AG04449 (cell line): ENCODE measurements around the gene STK11.

Experiments used
- CTCF ChIA-PET: fragments of 350-600 bp; formaldehyde crosslinking; extraction: SDS; loops from one replicate; lab custom pipeline; 2021; ENCODE audit warnings: antibody characterized with exemption; lab: Yijun Ruan, JAX
- POLR2A ChIA-PET: fragments of 400-600, 350-600 bp; formaldehyde crosslinking; extraction: SDS; loops from one replicate; lab custom pipeline; 2020; ENCODE audit warnings: antibody characterized with exemption, inconsistent platforms; lab: Yijun Ruan, JAX
- DNase-seq: peaks from one replicate; pipeline ENCODE4 v3.0.0-alpha.2; 2010; ENCODE audit warnings: low read depth, low spot score
- H3K4me3 ChIP-seq: 2 replicates; pipeline ENCODE4 v1.5.1; 2011; ENCODE audit warnings: low read depth, mild to moderate bottlenecking, control low read depth, low read length
- TF ChIP-seq, protein P1 (sequence below): IDR thresholded peaks from one replicate; pipeline ENCODE4 v1.5.1; 2011; ENCODE audit warnings: mild to moderate bottlenecking, moderate library complexity, low read length, control low read depth, inconsistent platforms; ENCODE audit not compliant: insufficient read depth; ENCODE audit errors: missing control alignments

Gene STK11

DNA sequence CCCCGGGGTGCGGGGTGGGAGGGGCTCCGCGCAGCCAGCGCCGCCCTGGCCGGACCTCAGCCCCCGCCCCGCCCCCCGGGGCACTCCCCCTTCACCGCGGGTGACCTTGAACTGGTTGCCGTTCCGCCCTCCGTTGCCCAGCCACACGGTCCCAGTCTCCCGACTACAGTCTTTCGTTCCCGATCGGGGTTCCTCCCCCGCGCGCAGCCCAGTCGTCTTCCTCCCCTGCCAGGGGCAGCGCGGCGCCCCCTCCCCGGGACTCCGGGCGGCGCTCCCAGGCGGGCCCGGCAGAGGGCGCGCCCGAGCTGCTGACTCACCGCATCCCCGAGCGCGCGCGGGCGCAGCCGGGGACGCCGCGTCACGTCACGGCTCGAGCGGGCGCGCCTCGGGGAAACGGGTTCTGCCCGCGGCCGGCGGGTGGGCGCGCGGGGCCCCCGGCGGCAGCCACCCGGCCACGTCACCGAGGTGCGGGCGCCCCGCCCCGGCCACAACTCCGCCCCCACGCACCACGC is 43.3 kb downstream of the STK11 start:
- no peak for DNase-seq
- peak overlapping the region; percentile 76 for H3K4me3 ChIP-seq
- TF ChIP-seq, protein P1, sequence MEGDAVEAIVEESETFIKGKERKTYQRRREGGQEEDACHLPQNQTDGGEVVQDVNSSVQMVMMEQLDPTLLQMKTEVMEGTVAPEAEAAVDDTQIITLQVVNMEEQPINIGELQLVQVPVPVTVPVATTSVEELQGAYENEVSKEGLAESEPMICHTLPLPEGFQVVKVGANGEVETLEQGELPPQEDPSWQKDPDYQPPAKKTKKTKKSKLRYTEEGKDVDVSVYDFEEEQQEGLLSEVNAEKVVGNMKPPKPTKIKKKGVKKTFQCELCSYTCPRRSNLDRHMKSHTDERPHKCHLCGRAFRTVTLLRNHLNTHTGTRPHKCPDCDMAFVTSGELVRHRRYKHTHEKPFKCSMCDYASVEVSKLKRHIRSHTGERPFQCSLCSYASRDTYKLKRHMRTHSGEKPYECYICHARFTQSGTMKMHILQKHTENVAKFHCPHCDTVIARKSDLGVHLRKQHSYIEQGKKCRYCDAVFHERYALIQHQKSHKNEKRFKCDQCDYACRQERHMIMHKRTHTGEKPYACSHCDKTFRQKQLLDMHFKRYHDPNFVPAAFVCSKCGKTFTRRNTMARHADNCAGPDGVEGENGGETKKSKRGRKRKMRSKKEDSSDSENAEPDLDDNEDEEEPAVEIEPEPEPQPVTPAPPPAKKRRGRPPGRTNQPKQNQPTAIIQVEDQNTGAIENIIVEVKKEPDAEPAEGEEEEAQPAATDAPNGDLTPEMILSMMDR = peak; percentile 60
- ChIA-PET POLR2A (interaction anchor here (0.6 to 1.0 kb wide), 7 partner anchors 12 to 217 kb away, joined by 3 to 13 read pairs (median 3); partner anchors contain the start of gene CIRBP), CTCF (no interaction called here)

DNA sequence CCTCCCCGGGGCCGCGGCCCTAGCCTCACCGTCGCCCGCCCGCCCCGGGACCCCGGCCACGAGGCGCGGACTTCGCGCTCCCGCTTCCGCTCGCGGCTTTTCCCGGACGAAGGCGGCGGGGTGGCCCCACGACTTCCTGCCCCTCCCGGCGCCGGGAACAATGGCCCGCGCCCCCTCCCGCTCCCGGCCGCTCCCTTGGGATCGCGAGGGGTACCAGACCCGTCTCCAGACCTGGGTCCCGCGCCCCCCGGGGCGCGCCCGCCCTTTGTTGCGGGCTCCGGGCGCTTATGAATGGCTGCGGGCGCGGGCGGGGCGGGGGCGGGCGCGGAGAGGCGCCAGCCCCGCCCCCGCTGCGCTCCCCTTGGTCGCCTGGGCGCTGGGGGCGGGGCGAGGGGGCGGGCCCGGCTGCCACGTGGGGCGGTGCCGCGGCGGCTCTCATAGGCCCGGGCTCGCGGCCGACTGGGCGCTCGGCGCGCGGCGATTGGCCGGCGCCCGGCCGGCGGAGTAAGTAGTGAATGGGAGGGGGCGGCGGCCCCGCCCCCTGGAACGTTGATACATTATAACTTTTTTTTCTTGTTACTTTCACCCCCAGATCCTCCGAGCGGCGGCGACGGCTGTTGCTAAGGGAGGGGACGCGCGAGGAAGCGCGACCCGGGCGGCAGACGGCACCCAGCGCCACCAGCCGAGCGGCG is 43.9 kb downstream of the STK11 start:
- TF ChIP-seq, protein P1 = no peak
- CTCF ChIA-PET = no interaction called here

DNA sequence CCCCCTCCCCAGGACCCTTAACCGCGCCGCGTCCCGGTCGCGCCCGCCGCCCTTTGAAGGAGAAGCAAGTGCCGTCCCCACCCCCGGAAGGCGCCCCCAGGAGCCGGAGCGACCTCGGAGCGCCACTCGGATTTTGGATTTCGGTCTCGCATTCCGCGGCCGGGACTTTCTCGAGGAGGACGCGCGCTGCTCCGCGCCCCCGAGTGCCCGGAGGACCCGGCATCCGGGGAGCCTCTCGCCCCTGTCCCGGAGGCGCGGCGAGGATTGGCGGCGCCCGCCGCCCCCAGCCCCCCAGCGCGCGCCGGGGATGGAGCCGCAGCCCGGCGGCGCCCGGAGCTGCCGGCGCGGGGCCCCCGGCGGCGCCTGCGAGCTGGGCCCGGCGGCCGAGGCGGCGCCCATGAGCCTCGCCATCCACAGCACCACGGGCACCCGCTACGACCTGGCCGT is 44.4 kb downstream of the STK11 start:
- CTCF ChIA-PET = interaction anchor here (0.7 kb wide), 1 partner anchor 14 kb away, joined by 3 read pairs; no protein-coding TSS in a partner anchor
- POLR2A ChIA-PET = interaction anchor here (0.7 to 1.0 kb wide), 2 partner anchors 15 to 16 kb away, joined by 3 to 6 read pairs; no protein-coding TSS in a partner anchor
- DNase-seq = no peak
- peak overlapping the region; percentile 82 for H3K4me3 ChIP-seq
- TF ChIP-seq, protein P1 = no peak

More for the DNA sequence above, 43.9 kb downstream of the STK11 start:
- DNase-seq = no peak
- POLR2A ChIA-PET = interaction anchor here (0.7 to 1.0 kb wide), 6 partner anchors 11 to 23 kb away, joined by 3 to 13 read pairs (median 4); partner anchors contain the start of gene CIRBP
- peak overlapping the region; percentile 82 for H3K4me3 ChIP-seq

DNA sequence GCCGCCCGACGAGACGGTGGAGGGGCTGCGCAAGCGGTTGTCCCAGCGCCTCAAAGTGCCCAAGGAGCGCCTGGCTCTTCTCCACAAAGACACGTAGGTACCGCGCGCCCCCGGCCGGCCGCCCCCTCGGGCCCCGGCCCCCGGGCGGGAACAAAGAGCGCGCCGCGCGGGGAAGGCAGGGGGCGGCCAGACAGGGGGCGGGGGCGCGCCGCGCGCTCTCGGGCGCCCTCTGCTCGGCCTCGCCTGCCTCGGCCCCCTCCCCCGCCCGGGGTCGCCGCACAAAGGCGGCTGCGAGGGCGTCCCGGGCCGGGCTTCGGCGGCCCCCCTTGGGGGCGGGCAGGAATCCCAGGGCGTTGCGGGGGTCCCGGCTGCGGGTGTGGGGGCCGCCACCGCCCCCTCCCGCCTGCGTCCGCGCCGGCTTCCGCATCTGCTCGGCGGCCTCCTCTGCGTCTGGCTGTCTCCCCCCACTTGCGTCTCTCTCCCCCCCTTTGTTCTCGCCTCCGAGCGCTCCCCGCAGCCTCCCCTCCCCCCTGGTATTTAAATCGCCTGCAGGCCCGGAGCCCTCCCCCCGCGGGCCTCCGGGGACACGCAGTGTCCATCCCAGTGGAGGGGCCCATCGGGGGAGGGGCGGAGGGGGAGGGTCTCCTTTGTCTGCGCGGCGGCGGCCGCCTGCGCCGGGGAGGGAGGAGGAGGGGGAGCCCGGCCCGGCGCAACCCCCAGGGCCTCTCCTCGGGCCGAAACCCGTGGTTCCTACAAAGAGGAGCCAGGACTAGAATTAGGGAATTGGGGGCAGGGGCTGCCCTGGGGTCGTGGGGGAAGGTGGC is 45.1 kb downstream of the STK11 start:
- peak overlapping the region; percentile 82 for H3K4me3 ChIP-seq
- POLR2A ChIA-PET = interaction anchor here (0.7 to 7.6 kb wide), 4 partner anchors 14 to 19 kb away, joined by 3 to 188 read pairs (median 48); partner anchors contain the start of gene CIRBP
- DNase-seq = no peak
- TF ChIP-seq, protein P1 = no peak
- CTCF ChIA-PET = interaction anchor here (0.7 to 1.3 kb wide), 2 partner anchors 13 to 16 kb away, joined by 3 to 13 read pairs; no protein-coding TSS in a partner anchor

DNA sequence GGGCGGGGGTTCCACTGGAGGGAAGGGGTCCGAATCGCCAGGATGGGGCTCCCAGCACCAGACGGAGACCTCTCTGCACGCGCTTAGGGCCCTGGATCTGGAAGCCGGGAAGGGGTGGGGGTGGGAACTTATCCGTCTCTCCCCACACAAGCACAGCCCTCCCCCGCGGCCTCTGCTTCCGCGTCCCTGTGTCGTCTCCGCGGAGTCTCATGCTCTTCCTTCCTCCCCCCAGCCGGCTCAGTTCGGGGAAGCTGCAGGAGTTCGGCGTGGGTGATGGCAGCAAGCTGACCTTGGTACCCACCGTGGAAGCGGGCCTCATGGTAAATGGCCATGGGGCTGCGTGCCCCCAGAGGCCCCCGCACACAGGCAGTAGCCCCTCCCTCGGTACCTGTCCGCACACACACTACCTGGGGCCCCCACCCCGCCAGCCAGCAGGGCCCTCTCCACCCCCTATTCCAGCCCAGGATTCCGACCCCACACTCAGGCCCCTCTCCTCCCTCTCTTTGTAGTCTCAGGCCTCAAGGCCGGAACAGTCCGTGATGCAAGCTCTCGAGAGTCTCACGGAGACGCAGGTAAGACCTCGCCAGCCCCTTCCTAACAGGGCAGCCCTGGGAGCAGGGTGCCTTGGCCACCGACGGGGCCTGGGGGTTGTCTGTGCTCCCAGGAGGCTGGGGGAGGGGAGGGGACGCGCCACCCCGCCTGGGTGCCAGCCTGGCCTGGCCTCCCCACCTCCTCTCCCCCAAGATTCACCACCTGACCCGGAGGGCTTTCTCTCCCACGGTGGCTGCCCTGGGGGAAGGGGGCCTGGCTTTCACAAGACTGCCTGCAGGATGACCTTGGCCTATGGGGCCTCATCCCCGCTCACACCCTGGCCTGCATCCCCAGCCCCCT is 46.0 kb downstream of the STK11 start:
- H3K4me3 ChIP-seq = peak overlapping the region; percentile 82
- ChIA-PET CTCF (interaction anchor here (1.0 to 1.3 kb wide), 2 partner anchors 10 to 15 kb away, joined by 5 to 13 read pairs; no protein-coding TSS in a partner anchor), POLR2A (interaction anchor here (0.6 to 7.6 kb wide), 3 partner anchors 13 to 35 kb away, joined by 3 to 188 read pairs (median 89); partner anchors contain the start of gene CIRBP)
- TF ChIP-seq, protein P1 = no peak
- no peak for DNase-seq
